ENCODE data around the gene MYO3A. TPM values are rescaled to one million over a fixed set of nuclear protein-coding genes. Genes with fewer than 3 reads are reported as not detected.

Gene MYO3A
- total RNA-seq, 1 experiment from 2014 or later: not detected

DNA sequence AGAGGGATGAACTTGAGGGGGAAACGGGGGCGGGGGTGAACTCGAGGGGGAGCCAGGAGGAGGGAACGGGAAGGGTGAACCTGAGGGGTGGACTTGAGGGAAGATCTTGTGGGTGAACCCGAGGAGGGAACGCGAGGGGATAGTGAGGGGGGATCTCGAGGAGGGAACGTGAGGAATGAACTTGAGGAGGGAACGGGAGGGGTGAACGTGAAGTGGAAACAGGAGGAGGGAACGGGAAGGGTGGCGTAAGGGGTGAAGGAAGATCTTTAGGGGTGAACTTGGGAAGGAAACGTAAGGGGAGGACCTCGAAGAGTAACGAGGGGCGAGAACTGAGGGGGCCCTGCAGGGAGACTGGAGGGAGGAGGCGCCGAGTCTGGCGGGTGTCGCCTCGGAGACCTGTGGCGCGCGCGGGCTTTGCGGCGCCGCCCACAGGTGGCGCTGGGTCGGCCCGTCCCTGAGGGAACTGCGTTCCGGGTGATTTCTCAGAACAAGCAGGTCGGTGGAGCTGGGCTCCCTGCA is 651 bp downstream of the MYO3A start (continued):
- TF ChIP-seq ZBTB33 (IDR thresholded peaks at IDR 0.05; ENCODE audit: extremely low read depth, insufficient replicate concordance, low read length): no peak
- no peak for TF ChIP-seq EGR1 (IDR thresholded peaks at IDR 0.05; ENCODE audit: low read depth)
- TF ChIP-seq SP1 (IDR thresholded peaks at IDR 0.05; ENCODE audit: low read depth): no peak

DNA sequence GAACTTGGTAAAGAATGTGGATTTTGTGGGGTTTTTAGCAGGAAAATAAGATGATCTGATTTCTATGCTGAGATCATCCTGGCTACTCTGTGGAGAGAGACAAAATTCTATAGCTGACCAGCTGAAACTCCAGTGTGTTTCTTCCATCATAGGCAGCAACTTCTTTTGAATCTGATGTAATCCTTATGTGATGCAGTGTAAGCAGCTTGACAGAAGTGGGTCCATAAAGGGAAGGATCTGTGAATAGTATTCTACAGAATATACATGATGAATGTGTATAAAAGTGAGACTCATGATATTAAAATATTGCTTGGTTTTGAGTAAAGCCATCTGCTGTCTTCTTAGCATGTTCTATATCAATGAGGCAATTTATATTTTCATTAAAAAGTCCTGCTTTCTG is 4.4 kb downstream of the MYO3A start:
- Histone ChIP-seq H3K4me1 (ENCODE audit: control insufficient read depth in 1 of 2, insufficient read depth in 2 of 2, low read length in 2 of 2) (no peaks in the 10 kb centered on the region), H3K4me3 (replicated peaks in 1 of 2; ENCODE audit: low read depth in 1 of 2, low read length in 2 of 2) (no peak overlapping the region), H2AFZ (ENCODE audit: low read depth, low read length, poor library complexity, severe bottlenecking) (no peak overlapping the region), H3K79me2 (ENCODE audit: insufficient read depth, low read length) (no peaks in the 10 kb centered on the region), H3K27ac (ENCODE audit: low read depth, low read length) (no peak overlapping the region), H3K9ac (ENCODE audit: low read length) (no peak overlapping the region), H3K4me2 (ENCODE audit: low read length) (no peak overlapping the region), H3K36me3 (ENCODE audit: control insufficient read depth in 1 of 2, insufficient read depth in 2 of 2, low read length in 2 of 2) (no peaks in the 10 kb centered on the region), H4K20me1 (ENCODE audit: insufficient read depth) (no peaks in the 10 kb centered on the region), H3K27me3 (ENCODE audit: insufficient read depth, low read length) (peaks cover 15% of the 10 kb centered on the region; the same call in 1 of the 2 replicates), H3K9me2 (ENCODE audit: insufficient read depth) (no peaks in the 10 kb centered on the region), H3K9me3 (ENCODE audit: control insufficient read depth in 1 of 2, insufficient read depth in 1 of 2, low read depth in 1 of 2, low read length in 2 of 2) (no peaks in the 10 kb centered on the region)
- BruUV-seq (replicated peaks): no TSS peak
- TF ChIP-seq SP1 (IDR thresholded peaks at IDR 0.05; ENCODE audit: low read depth) (no peak), EZH2phosphoT487 (IDR thresholded peaks at IDR 0.05; ENCODE audit: borderline replicate concordance) (no peak)
- TF ChIP-seq, protein P1, sequence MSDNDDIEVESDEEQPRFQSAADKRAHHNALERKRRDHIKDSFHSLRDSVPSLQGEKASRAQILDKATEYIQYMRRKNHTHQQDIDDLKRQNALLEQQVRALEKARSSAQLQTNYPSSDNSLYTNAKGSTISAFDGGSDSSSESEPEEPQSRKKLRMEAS (IDR thresholded peaks at IDR 0.05): no peak
- RAD21 ChIA-PET (ENCODE audit: low non-redundant PET in 1 of 2, low total read pairs in 2 of 2, uncharacterized antibody in 2 of 2, unreplicated experiment in 2 of 2): no interaction called here
- CTCF ChIA-PET: no interaction called here
- no peak for ATAC-seq
- no peak for DNase-seq (ENCODE audit: low read depth, low spot score)
- POLR2A ChIA-PET: no interaction called here
- intact Hi-C loops (cut with micrococcal nuclease): no loop called here

DNA sequence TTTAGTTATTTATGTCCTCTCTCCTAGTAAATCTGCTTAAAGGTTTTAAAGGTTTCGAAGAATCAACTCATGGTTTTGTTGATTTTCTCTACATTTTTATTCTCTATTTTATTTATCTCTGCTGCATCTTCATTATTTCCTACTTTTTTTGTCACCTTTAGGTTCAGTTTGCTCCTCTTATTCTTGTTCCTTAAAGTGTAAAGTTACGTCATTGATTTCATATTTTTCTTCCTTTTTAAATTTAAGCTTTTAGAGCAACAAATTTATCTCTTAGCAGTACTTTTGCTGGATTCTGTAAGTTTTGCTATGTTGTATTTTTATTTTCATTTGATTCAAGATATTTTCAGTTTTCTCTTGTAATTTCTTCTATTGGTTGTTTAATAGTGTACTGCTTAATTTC is 10.7 kb downstream of the MYO3A start:
- H3K9me2 ChIP-seq (ENCODE audit: insufficient read depth): no peaks in the 10 kb centered on the region
- no peaks in the 10 kb centered on the region for H3K79me2 ChIP-seq (ENCODE audit: insufficient read depth, low read length)
- ATAC-seq: no peak
- H4K20me1 ChIP-seq (ENCODE audit: insufficient read depth): no peaks in the 10 kb centered on the region
- ChIA-PET POLR2A (no interaction called here), CTCF (no interaction called here), RAD21 (ENCODE audit: low non-redundant PET in 1 of 2, low total read pairs in 2 of 2, uncharacterized antibody in 2 of 2, unreplicated experiment in 2 of 2) (no interaction called here)
- no peak overlapping the region for H2AFZ ChIP-seq (ENCODE audit: low read depth, low read length, poor library complexity, severe bottlenecking)
- peaks cover 15% of the 10 kb centered on the region; the same call in 1 of the 2 replicates for H3K27me3 ChIP-seq (ENCODE audit: insufficient read depth, low read length)
- no TSS peak for BruUV-seq (replicated peaks)
- no peak overlapping the region for H3K4me2 ChIP-seq (ENCODE audit: low read length)
- no peak for DNase-seq (ENCODE audit: low read depth, low spot score)
- no peak overlapping the region for H3K4me3 ChIP-seq (replicated peaks in 1 of 2; ENCODE audit: low read depth in 1 of 2, low read length in 2 of 2)
- H3K4me1 ChIP-seq (ENCODE audit: control insufficient read depth in 1 of 2, insufficient read depth in 2 of 2, low read length in 2 of 2): no peaks in the 10 kb centered on the region
- no peak overlapping the region for H3K27ac ChIP-seq (ENCODE audit: low read depth, low read length)
- no peaks in the 10 kb centered on the region for H3K36me3 ChIP-seq (ENCODE audit: control insufficient read depth in 1 of 2, insufficient read depth in 2 of 2, low read length in 2 of 2)
- H3K9me3 ChIP-seq (ENCODE audit: control insufficient read depth in 1 of 2, insufficient read depth in 1 of 2, low read depth in 1 of 2, low read length in 2 of 2): no peaks in the 10 kb centered on the region
- intact Hi-C loops (cut with micrococcal nuclease): no loop called here
- no peak overlapping the region for H3K9ac ChIP-seq (ENCODE audit: low read length)
- no peak for TF ChIP-seq EZH2phosphoT487 (IDR thresholded peaks at IDR 0.05; ENCODE audit: borderline replicate concordance)
- TF ChIP-seq, protein P2, sequence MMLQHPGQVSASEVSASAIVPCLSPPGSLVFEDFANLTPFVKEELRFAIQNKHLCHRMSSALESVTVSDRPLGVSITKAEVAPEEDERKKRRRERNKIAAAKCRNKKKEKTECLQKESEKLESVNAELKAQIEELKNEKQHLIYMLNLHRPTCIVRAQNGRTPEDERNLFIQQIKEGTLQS (IDR thresholded peaks at IDR 0.05): no peak
- TF ChIP-seq YY1 (IDR thresholded peaks at IDR 0.05; ENCODE audit: extremely low read depth, insufficient replicate concordance, low read depth, low read length): no peak
- TF ChIP-seq RAD21 (IDR thresholded peaks at IDR 0.05; ENCODE audit: low read depth): no peak
- no peak for TF ChIP-seq SRF (IDR thresholded peaks at IDR 0.05; ENCODE audit: low read depth)
- no peak for TF ChIP-seq ZNF274 (IDR thresholded peaks at IDR 0.05; ENCODE audit: low read depth, low read length)
- no peak for TF ChIP-seq FOSL1 (IDR thresholded peaks at IDR 0.05; ENCODE audit: low read depth)
- TF ChIP-seq EGR1 (IDR thresholded peaks at IDR 0.05; ENCODE audit: low read depth): no peak
- TF ChIP-seq ZBTB33 (IDR thresholded peaks at IDR 0.05; ENCODE audit: extremely low read depth, insufficient replicate concordance, low read length): no peak
- TF ChIP-seq JUND (IDR thresholded peaks at IDR 0.05): no peak
- no peak for TF ChIP-seq CEBPB (IDR thresholded peaks at IDR 0.05; ENCODE audit: low read depth)
- TF ChIP-seq CBX3 (IDR thresholded peaks at IDR 0.05; ENCODE audit: low read depth): no peak
- no peak for TF ChIP-seq ZFX (IDR thresholded peaks at IDR 0.05)
- TF ChIP-seq SP1 (IDR thresholded peaks at IDR 0.05; ENCODE audit: low read depth): no peak

Measured in HCT116 (cell line).